ENCODE data around the gene CAGE1.

CAGE1 gene

DNA sequence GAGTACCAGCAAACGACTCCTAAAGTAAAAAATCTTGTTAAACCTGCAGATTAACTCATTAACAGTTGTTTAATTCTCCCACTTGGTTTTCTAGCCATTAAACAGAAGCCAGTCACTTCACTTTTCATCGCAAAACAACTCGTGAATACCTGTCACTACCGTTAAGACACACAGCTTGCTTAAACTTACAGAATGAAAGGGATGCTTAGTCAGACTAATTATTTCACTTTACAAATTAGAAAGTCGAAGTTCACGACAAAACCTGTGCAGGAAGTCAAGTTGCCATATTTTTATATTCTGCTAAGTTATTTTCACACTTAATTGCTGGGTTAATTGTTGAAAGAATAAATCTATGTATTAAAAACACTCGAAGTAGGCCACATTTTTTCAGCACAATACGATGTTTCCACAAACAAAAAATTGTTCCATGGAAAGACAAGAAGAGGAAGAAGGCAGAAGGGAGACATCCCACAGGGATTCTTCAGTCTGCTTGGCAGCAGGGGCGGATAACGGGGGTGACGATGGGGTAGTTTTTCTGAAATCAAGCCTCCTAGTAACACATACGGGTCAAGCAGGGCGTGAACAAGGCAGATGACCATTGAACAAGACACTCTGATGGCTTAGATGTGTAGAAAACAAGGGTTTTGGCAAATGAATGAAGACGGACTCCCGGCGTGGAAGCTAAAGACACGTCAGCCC, 77.5 kb downstream of the CAGE1 start:
- DNase-seq (ENCODE audit: low read depth) = peak; percentile 6

DNA sequence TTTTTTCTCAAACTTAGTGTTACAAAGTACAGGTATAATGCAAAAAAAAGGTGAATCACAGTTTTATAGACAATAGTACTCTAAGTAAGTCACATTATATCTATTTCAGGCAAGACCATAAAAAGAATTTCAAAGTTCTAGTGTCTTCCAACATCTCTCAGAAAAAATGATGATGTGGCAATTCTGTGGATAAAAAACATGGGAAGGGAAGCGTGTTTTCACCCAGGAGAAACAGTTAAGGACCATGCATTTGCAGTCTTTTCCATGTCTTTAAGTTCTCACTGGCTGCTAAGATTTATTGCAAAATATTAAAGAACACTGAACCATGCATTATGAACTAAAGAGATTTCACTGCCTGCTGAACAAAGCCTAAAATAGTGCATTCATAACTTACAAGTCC, 78.4 kb downstream of the CAGE1 start:
- DNase-seq (ENCODE audit: low read depth) = no peak

GRCh38 chr6:7309050-7309449, 80.5 kb downstream of the CAGE1 start:
- no peak for DNase-seq (ENCODE audit: low read depth)

GRCh38 chr6:7307533-7307932, 82.0 kb downstream of the CAGE1 start:
- no peak for DNase-seq (ENCODE audit: low read depth)

- no peak for DNase-seq (ENCODE audit: low read depth)
Observed at GRCh38 chr6:7304821-7305220, 84.7 kb downstream of the CAGE1 start.

DNA sequence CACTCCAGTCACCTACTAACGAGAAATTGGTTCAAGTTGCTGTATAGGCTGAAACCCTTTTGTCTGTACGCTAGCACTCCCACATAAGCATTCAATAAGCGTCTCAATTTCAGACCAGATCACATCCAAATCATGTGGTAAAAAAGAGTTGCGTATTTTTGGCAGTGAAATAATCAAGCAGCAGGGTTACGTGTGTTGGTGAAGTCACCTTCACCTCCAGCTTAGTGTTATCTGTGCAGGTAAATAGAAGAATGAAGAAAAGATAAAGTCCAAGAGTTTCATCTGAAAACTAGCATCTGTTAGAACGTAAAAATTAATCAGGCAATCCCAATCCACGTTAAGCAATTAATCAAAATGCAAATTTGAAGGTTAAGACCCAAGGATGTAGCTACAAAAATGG, 87.8 kb downstream of the CAGE1 start:
- no peak for DNase-seq (ENCODE audit: low read depth)

DNA sequence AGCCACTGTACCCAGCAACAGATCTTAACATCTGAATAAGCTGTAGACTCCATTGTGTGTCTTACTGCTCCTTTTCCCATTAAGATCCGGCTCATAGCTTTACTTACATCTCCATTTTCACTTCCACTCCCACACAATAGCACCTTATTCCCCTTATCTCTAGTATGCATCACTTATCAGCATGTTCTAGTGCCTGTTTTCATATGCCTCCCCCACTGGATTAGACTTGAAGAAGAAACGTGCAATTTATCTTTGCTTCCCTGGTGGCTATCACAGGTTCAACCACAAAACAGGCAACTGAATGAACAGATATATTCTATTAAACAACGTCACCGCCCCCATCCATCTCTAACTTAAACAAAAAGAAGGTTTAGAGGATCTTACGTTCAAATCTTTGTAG, 88.6 kb downstream of the CAGE1 start:
- no peak for DNase-seq (ENCODE audit: low read depth)

DNA sequence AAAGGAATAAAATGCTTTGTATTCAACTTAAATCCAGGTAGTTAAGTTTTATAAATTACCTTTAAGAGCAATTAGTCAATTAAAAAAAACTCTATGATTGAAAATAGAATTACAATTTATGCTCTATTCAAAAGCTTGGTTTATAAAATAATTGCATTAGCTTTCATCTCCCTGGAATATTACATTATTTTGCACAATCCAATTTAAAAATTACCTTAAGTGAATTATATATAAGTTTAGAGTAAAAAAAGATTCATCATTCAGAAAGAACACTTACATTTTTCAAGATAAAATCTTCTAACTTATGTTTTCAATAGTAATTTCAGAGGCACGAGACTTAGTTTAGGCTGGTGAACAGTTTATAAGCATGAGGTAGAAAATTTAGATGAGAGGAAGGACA, 91.4 kb downstream of the CAGE1 start:
- DNase-seq (ENCODE audit: low read depth) = no peak

DNA sequence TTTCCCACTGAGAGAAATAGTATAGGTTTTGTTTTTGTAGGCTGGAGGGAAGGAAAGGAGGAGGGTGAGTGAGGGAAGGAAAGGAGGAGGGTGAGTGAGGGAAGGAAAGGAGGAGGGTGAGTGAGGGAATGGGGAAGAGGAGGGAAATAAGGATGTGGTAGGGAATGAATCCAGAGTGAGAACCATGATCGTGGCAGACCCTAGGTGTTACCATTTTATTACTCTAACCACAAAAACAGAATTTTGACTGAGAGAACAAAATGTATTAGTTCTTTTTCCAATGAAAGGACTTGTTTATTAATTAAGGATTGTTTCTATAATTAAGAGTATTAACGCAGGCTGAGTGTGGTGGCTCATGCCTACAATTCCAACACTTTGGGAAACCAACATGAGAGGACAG, 92.9 kb downstream of the CAGE1 start:
- no peak for DNase-seq (ENCODE audit: low read depth)

DNA sequence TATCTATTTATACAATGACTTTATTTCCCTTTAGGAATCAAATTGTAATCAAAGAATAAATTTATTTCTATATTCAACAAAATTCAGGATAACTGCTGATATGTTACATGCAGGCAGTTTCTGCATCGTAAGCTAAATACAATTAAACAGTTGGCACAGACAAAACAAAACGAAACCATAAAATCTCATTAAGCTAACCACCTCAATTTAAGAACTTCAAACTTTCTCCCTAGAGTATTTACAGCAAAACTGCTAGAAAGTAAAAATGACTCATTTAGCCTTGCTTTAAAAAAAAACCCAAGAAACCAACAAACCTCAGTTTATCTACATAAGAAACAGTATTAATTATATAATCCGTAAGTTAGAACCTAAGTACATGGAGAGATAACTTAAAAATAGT, 93.6 kb downstream of the CAGE1 start:
- DNase-seq (ENCODE audit: low read depth) = no peak

- no peak for DNase-seq (ENCODE audit: low read depth)
Observed at GRCh38 chr6:7292596-7293255, 96.8 kb downstream of the CAGE1 start.

GRCh38 chr6:7290079-7290478, 99.5 kb downstream of the CAGE1 start:
- DNase-seq (ENCODE audit: low read depth) = no peak

GRCh38 chr6:7285416-7285815, 104.1 kb downstream of the CAGE1 start:
- no peak for DNase-seq (ENCODE audit: low read depth)

GRCh38 chr6:7283676-7284075, 105.9 kb downstream of the CAGE1 start:
- DNase-seq (ENCODE audit: low read depth) = no peak

- DNase-seq (ENCODE audit: low read depth) = no peak
Observed at GRCh38 chr6:7282097-7282906, 107.2 kb downstream of the CAGE1 start.
